ENCODE measurements around the gene AIM2.

AIM2 gene

GRCh38 chr1:159084867-159085266 is 8.3 kb upstream of the AIM2 start:
- TF ChIP-seq EZH2 (IDR thresholded peaks at IDR 0.05; ENCODE audit: borderline replicate concordance, low read length), result no peak
- TF ChIP-seq CTCF (IDR thresholded peaks at IDR 0.05; ENCODE audit: low read length), result no peak
- Histone ChIP-seq H3K27ac (ENCODE audit: low read depth, low read length, poor library complexity, severe bottlenecking) (no peak overlapping the region), H3K9me3 (ENCODE audit: low read length) (no peaks in the 10 kb centered on the region), H4K20me1 (ENCODE audit: insufficient read depth, low read length) (no peaks in the 10 kb centered on the region), H2AFZ (ENCODE audit: low read length) (no peak overlapping the region), H3K79me2 (ENCODE audit: insufficient read depth, low read length) (no peaks in the 10 kb centered on the region), H3K4me1 (ENCODE audit: insufficient read depth, low read length, severe bottlenecking) (peaks cover 13% of the 10 kb centered on the region), H3K27me3 (ENCODE audit: insufficient read depth, low read length) (no peaks in the 10 kb centered on the region), H3K9me2 (ENCODE audit: low read depth, low read length) (no peaks in the 10 kb centered on the region), H3K4me3 (ENCODE audit: low read depth, low read length, poor library complexity, severe bottlenecking) (no peak overlapping the region), H3K4me2 (ENCODE audit: low read length) (no peak overlapping the region), H3K9ac (ENCODE audit: low read length) (no peak overlapping the region), H3K36me3 (ENCODE audit: insufficient read depth, low read length) (no peaks in the 10 kb centered on the region), H3F3A (ENCODE audit: insufficient read depth, low read length) (no peaks in the 10 kb centered on the region)

DNA sequence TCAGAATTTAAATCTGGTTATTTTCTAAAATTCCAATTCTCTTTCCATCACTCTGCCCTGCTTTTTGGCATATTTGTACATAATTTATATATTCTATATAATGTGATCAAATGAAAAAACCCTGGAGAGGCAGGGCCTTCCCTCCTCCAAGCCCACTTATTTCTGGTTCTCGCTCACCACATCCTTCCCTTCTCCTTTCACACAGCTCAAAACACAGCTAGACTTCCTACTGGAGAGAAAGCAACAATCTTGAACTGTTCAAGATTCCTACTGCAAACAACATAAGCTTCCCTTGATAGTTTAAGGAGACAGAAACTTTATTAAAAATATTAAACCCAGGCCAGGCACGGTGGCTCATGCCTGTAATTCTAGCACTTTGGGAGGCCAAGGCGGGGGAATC is 7.6 kb upstream of the AIM2 start:
- Histone ChIP-seq H3K27ac (ENCODE audit: low read depth, low read length, poor library complexity, severe bottlenecking) (no peak overlapping the region), H3K27me3 (ENCODE audit: insufficient read depth, low read length) (no peaks in the 10 kb centered on the region), H3K9ac (ENCODE audit: low read length) (no peak overlapping the region), H3K4me3 (ENCODE audit: low read depth, low read length, poor library complexity, severe bottlenecking) (no peak overlapping the region), H3K36me3 (ENCODE audit: insufficient read depth, low read length) (no peaks in the 10 kb centered on the region), H3K9me3 (ENCODE audit: low read length) (no peaks in the 10 kb centered on the region), H2AFZ (ENCODE audit: low read length) (no peak overlapping the region), H3K9me2 (ENCODE audit: low read depth, low read length) (no peaks in the 10 kb centered on the region), H3F3A (ENCODE audit: insufficient read depth, low read length) (no peaks in the 10 kb centered on the region), H4K20me1 (ENCODE audit: insufficient read depth, low read length) (no peaks in the 10 kb centered on the region), H3K4me2 (ENCODE audit: low read length) (no peak overlapping the region), H3K79me2 (ENCODE audit: insufficient read depth, low read length) (no peaks in the 10 kb centered on the region), H3K4me1 (ENCODE audit: insufficient read depth, low read length, severe bottlenecking) (peaks cover 13% of the 10 kb centered on the region)
- no peak for TF ChIP-seq CTCF (IDR thresholded peaks at IDR 0.05; ENCODE audit: low read length)
- TF ChIP-seq EZH2 (IDR thresholded peaks at IDR 0.05; ENCODE audit: borderline replicate concordance, low read length), result no peak

DNA sequence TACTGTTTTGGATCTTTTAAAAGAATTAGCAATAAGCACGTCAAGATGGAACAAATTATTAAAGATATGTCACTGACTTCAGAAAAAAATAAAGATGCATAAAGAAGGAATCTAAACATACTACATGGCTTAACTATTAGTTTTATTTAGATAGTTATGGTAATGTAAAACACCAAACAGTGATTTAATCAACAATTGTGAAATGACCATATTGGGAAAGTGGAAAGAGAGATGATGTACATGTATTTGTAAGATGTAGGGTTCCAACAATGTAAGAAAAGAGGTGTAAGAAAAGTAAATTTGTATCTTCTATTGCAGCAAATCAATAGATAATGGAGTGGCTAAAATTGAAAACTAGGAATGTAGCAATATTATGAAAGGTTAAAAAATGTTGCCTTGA is 6.4 kb upstream of the AIM2 start:
- Histone ChIP-seq H2AFZ (ENCODE audit: low read length) (no peak overlapping the region), H4K20me1 (ENCODE audit: insufficient read depth, low read length) (no peaks in the 10 kb centered on the region), H3K27ac (ENCODE audit: low read depth, low read length, poor library complexity, severe bottlenecking) (no peak overlapping the region), H3F3A (ENCODE audit: insufficient read depth, low read length) (no peaks in the 10 kb centered on the region), H3K27me3 (ENCODE audit: insufficient read depth, low read length) (no peaks in the 10 kb centered on the region), H3K9me2 (ENCODE audit: low read depth, low read length) (no peaks in the 10 kb centered on the region), H3K79me2 (ENCODE audit: insufficient read depth, low read length) (no peaks in the 10 kb centered on the region), H3K36me3 (ENCODE audit: insufficient read depth, low read length) (no peaks in the 10 kb centered on the region), H3K4me1 (ENCODE audit: insufficient read depth, low read length, severe bottlenecking) (peaks cover 2% of the 10 kb centered on the region), H3K9ac (ENCODE audit: low read length) (no peak overlapping the region), H3K4me3 (ENCODE audit: low read depth, low read length, poor library complexity, severe bottlenecking) (no peak overlapping the region), H3K4me2 (ENCODE audit: low read length) (no peak overlapping the region), H3K9me3 (ENCODE audit: low read length) (no peaks in the 10 kb centered on the region)
- TF ChIP-seq CTCF (IDR thresholded peaks at IDR 0.05; ENCODE audit: low read length) (no peak), EZH2 (IDR thresholded peaks at IDR 0.05; ENCODE audit: borderline replicate concordance, low read length) (no peak)

Measured in OCI-LY1 (cell line).